Keratinocyte (primary cell): ENCODE data around the gene SLC43A3. TPM values are rescaled to one million over a fixed set of nuclear protein-coding genes. Genes with fewer than 3 reads are reported as not detected.

Experiments used
- DNase-seq: peaks from one replicate; pipeline ENCODE4 v3.0.0-alpha.2; 2011; ENCODE audit warnings: low read depth, missing footprints, low spot score
- FAIRE-seq: peaks from 2 replicates; lab custom pipeline; 2011; peaks lifted over from hg19 to GRCh38; lab: Jason Lieb, UNC
- H2AFZ ChIP-seq: 2 replicates; pipeline ENCODE4 v1.6.0; 2012; ENCODE audit warnings: low read length, control low read depth, inconsistent platforms; ENCODE audit not compliant: control insufficient read depth
- H3K27ac ChIP-seq: 2 replicates; pipeline ENCODE4 v1.5.1; 2011; ENCODE audit warnings: low read length; ENCODE audit not compliant: control insufficient read depth, insufficient read depth
- H3K27me3 ChIP-seq: 3 replicates; pipeline ENCODE4 v1.6.0; 2011; ENCODE audit warnings: low read length; ENCODE audit not compliant: control insufficient read depth, insufficient read depth; ENCODE audit errors: extremely low read depth
- H3K36me3 ChIP-seq, 2 experiments: 2 replicates in 1 of 2; 3 replicates in 1 of 2; pipeline ENCODE4 v1.5.1; 2011; ENCODE audit warnings: low read length in 2 of 2, mild to moderate bottlenecking in 1 of 2; ENCODE audit not compliant: control insufficient read depth in 2 of 2, insufficient read depth in 2 of 2; ENCODE audit errors: extremely low read depth in 1 of 2
- H3K4me1 ChIP-seq: 3 replicates; pipeline ENCODE4 v1.5.1; 2011; ENCODE audit warnings: low read length; ENCODE audit not compliant: control insufficient read depth, insufficient read depth; ENCODE audit errors: extremely low read depth
- H3K4me2 ChIP-seq: 3 replicates; pipeline ENCODE4 v1.6.0; 2011; ENCODE audit warnings: low read depth, low read length; ENCODE audit not compliant: control insufficient read depth, insufficient read depth; ENCODE audit errors: extremely low read depth
- H3K4me3 ChIP-seq, 3 experiments: fragments of 200-600 bp in 1 of 3; sonication (generic) in 1 of 3; 2 replicates in 2 of 3; 3 replicates in 1 of 3; pipeline ENCODE4 v1.5.1; 2011 to 2016; ENCODE audit warnings: low read length in 3 of 3, mild to moderate bottlenecking in 3 of 3, control low read depth in 2 of 3, inconsistent platforms in 1 of 3, low read depth in 1 of 3, mixed read lengths in 1 of 3, mixed run types in 1 of 3, moderate library complexity in 1 of 3; ENCODE audit not compliant: control insufficient read depth in 2 of 3, insufficient read depth in 2 of 3; ENCODE audit errors: extremely low read depth in 1 of 3
- H3K79me2 ChIP-seq: 2 replicates; pipeline ENCODE4 v1.6.0; 2012; ENCODE audit warnings: low read length; ENCODE audit not compliant: control insufficient read depth, insufficient read depth
- H3K9ac ChIP-seq: 3 replicates; pipeline ENCODE4 v1.6.0; 2011; ENCODE audit warnings: low read length; ENCODE audit not compliant: control insufficient read depth, insufficient read depth; ENCODE audit errors: extremely low read depth
- H3K9me1 ChIP-seq: 3 replicates; pipeline ENCODE4 v1.6.0; 2011; ENCODE audit warnings: low read length; ENCODE audit not compliant: control insufficient read depth, insufficient read depth; ENCODE audit errors: extremely low read depth
- H3K9me3 ChIP-seq: 2 replicates; pipeline ENCODE4 v1.5.1; 2012; ENCODE audit warnings: low read depth, low read length; ENCODE audit not compliant: control insufficient read depth
- H4K20me1 ChIP-seq: 3 replicates; pipeline ENCODE4 v1.6.0; 2011; ENCODE audit warnings: low read length; ENCODE audit not compliant: control insufficient read depth, insufficient read depth; ENCODE audit errors: extremely low read depth
- EZH2 ChIP-seq: IDR thresholded peaks from one replicate; pipeline ENCODE4 v1.6.1; 2012; ENCODE audit warnings: inconsistent platforms, mild to moderate bottlenecking, low read length, moderate library complexity
- dilution Hi-C: fragments of 300-500 bp; cut with MboI; formaldehyde crosslinking; loops from one replicate; pipeline ENCODE4 v1.7.0; 2020; ENCODE audit warnings: low sequenced_read_pairs; ENCODE audit not compliant: extremely low pct_ligation_motif_present
- polyA plus RNA-seq, 5 experiments: library from polyadenylated mRNA; depleted of rRNA in 3 of 5; stranded (reverse) in 3 of 5; stranded (forward) in 1 of 5; unstranded in 1 of 5; fragments of >200 nt; gene quantifications; 1 replicate in 1 of 5; 2 replicates in 3 of 5; 3 replicates in 1 of 5; pipeline versions ENCODE4 v1.2.1 to v1.2.3, GENCODE V29; 2011 to 2012; ENCODE audit warnings: missing spikeins in 2 of 5, low read depth in 1 of 5, low replicate concordance in 1 of 5
- TF ChIP-seq, protein P1 (sequence below), 3 experiments: IDR thresholded peaks in 1 of 3; conservative IDR thresholded peaks in 1 of 3; optimal IDR thresholded peaks in 1 of 3; 2 replicates in 2 of 3; 3 replicates in 1 of 3; pipeline versions ENCODE3 to v1.5.1; 2011; ENCODE audit warnings: low read length in 3 of 3, mild to moderate bottlenecking in 3 of 3, moderate library complexity in 2 of 3, control low read depth in 1 of 3, inconsistent platforms in 1 of 3; ENCODE audit not compliant: insufficient read depth in 2 of 3; ENCODE audit errors: extremely low read depth in 1 of 3

Gene SLC43A3
- polyA plus RNA-seq, 1 donor (not counting 4 experiments of a cell fraction or from before 2014, with no cell fraction given): 48.1 TPM

DNA sequence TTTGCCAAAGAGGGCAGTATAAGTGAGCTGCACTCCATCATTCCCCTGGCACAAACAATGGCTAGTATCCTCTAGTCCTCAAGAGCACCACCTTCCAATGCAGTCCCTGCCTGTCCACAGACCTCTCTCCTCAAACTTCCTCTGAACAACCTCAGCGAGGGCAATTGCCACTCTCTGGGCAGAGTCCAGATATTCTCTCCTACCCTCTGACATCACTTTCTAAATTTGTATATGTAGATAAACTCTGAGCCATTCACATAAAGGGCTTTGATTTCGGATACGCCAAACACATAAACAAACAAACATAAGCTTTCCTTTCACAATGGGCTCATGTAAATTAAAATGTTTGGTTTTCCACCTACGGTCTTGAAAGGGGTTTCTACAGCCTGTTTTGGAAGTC, 3.0 kb upstream of the SLC43A3 start:
- H2AFZ ChIP-seq: no peak overlapping the region
- H3K9me1 ChIP-seq: no peaks in the 10 kb centered on the region
- no peaks in the 10 kb centered on the region for H4K20me1 ChIP-seq
- TF ChIP-seq, protein P1, sequence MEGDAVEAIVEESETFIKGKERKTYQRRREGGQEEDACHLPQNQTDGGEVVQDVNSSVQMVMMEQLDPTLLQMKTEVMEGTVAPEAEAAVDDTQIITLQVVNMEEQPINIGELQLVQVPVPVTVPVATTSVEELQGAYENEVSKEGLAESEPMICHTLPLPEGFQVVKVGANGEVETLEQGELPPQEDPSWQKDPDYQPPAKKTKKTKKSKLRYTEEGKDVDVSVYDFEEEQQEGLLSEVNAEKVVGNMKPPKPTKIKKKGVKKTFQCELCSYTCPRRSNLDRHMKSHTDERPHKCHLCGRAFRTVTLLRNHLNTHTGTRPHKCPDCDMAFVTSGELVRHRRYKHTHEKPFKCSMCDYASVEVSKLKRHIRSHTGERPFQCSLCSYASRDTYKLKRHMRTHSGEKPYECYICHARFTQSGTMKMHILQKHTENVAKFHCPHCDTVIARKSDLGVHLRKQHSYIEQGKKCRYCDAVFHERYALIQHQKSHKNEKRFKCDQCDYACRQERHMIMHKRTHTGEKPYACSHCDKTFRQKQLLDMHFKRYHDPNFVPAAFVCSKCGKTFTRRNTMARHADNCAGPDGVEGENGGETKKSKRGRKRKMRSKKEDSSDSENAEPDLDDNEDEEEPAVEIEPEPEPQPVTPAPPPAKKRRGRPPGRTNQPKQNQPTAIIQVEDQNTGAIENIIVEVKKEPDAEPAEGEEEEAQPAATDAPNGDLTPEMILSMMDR (optimal IDR thresholded peaks at IDR 0.05 in 1 of 3, IDR thresholded peaks at IDR 0.05 in 1 of 3, conservative IDR thresholded peaks at IDR 0.05 in 1 of 3; ENCODE audit: extremely low read depth in 1 of 3, insufficient read depth in 2 of 3, low read length in 3 of 3): no peak
- no peak for TF ChIP-seq EZH2
- H3K79me2 ChIP-seq: peaks cover 8% of the 10 kb centered on the region
- no peaks in the 10 kb centered on the region for H3K9me3 ChIP-seq
- no peak overlapping the region for H3K4me2 ChIP-seq
- H3K36me3 ChIP-seq: no peaks in the 10 kb centered on the region
- no peak overlapping the region for H3K9ac ChIP-seq
- DNase-seq (no peak), FAIRE-seq (no peak)
- peaks cover 39% of the 10 kb centered on the region for H3K4me1 ChIP-seq
- no peak overlapping the region for H3K4me3 ChIP-seq
- no peak overlapping the region for H3K27ac ChIP-seq
- H3K27me3 ChIP-seq: no peaks in the 10 kb centered on the region
- dilution Hi-C loops: no loop called here

DNA sequence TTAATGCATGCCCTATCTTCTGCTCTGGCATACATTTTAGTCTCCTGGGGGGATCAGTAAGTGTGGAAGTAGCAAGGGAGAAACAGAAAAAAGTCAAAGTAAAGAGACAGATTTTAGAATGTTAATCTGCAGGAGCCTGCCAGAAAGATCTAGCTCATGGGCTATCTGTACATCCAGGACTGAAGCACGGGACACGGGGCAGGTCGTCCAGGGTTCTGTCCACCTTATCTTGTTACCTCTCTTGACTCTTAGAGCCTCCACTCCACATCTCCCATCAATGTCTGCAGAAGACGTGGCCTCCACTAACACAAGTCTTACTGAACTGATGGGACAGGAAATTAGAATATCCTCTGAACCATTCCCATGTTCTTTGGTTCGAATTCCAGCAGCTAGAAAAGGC, 1.7 kb upstream of the SLC43A3 start:
- Histone ChIP-seq H3K4me3 (no peak overlapping the region), H3K4me2 (no peak overlapping the region), H4K20me1 (no peaks in the 10 kb centered on the region), H3K79me2 (peaks cover 15% of the 10 kb centered on the region), H3K27me3 (no peaks in the 10 kb centered on the region), H3K9me3 (no peaks in the 10 kb centered on the region), H3K36me3 (peaks cover 0 to 8% of the 10 kb centered on the region in 2 experiments), H3K4me1 (peaks cover 44% of the 10 kb centered on the region), H3K9ac (no peak overlapping the region), H2AFZ (no peak overlapping the region), H3K9me1 (no peaks in the 10 kb centered on the region), H3K27ac (no peak overlapping the region)
- no peak for FAIRE-seq
- dilution Hi-C loops: no loop called here
- TF ChIP-seq EZH2: no peak
- TF ChIP-seq, protein P1 (optimal IDR thresholded peaks at IDR 0.05 in 1 of 3, IDR thresholded peaks at IDR 0.05 in 1 of 3, conservative IDR thresholded peaks at IDR 0.05 in 1 of 3; ENCODE audit: extremely low read depth in 1 of 3, insufficient read depth in 2 of 3, low read length in 3 of 3): no peak
- DNase-seq: no peak
